ENCODE data around the gene BRME1. TPM values are rescaled to one million over a fixed set of nuclear protein-coding genes. Genes with fewer than 3 reads are reported as not detected.
A peak's percentile ranks its signal among the peaks of the same experiment; 100 is the strongest.

Gene BRME1
- total RNA-seq, 4 donors from 2014 or later: 4.8 to 7.7 (median 5.8) TPM; not detected in 1

GRCh38 chr19:13841962-13842290 is 64.0 kb downstream of the BRME1 start:
- Histone ChIP-seq H3K4me3 (peak overlapping the region; percentile 56 to 96), H3K36me3 (no peaks in the 10 kb centered on the region), H3K27me3 (no peaks in the 10 kb centered on the region), H3K4me1 (peaks cover 4 to 25% of the 10 kb centered on the region in 2 donors), H3K9me3 (no peaks in the 10 kb centered on the region), H3K27ac (peak overlapping the region; percentile 99 to 100)
- no peak for DNase-seq
- no peak for TF ChIP-seq CTCF (IDR thresholded peaks at IDR 0.05)
- no peak for TF ChIP-seq POLR2A (IDR thresholded peaks at IDR 0.05)
- intact Hi-C loops (cut with DNase I; ENCODE audit: low total_unique reads): no loop called here

GRCh38 chr19:13841086-13841961 is 64.6 kb downstream of the BRME1 start:
- Histone ChIP-seq H3K27me3 (no peaks in the 10 kb centered on the region), H3K4me1 (peaks cover 4 to 19% of the 10 kb centered on the region in 2 donors), H3K36me3 (no peaks in the 10 kb centered on the region), H3K27ac (peak overlapping the region; percentile 99 to 100), H3K9me3 (no peaks in the 10 kb centered on the region), H3K4me3 (peak overlapping the region; percentile 56 to 96)
- intact Hi-C loops (cut with DNase I; ENCODE audit: low total_unique reads): no loop called here
- TF ChIP-seq POLR2A (IDR thresholded peaks at IDR 0.05) (peak in 1 of 2 donors; percentile 25), CTCF (IDR thresholded peaks at IDR 0.05) (no peak)
- DNase-seq: peak in 1 of 2 donors; percentile 65

GRCh38 chr19:13840305-13841085 is 65.4 kb downstream of the BRME1 start:
- Histone ChIP-seq H3K36me3 (no peaks in the 10 kb centered on the region), H3K27ac (peak overlapping the region; percentile 99 to 100), H3K4me3 (peak overlapping the region; percentile 56 to 96), H3K4me1 (peaks cover 4 to 25% of the 10 kb centered on the region in 2 donors), H3K27me3 (no peaks in the 10 kb centered on the region), H3K9me3 (no peaks in the 10 kb centered on the region)
- TF ChIP-seq POLR2A (IDR thresholded peaks at IDR 0.05) (no peak), CTCF (IDR thresholded peaks at IDR 0.05) (no peak)
- intact Hi-C loops (cut with DNase I; ENCODE audit: low total_unique reads): no loop called here
- no peak for DNase-seq

GRCh38 chr19:13839938-13840304 is 66.0 kb downstream of the BRME1 start:
- DNase-seq: peak in 1 of 2 donors; percentile 62
- Histone ChIP-seq H3K4me3 (peak overlapping the region; percentile 56 to 96), H3K27me3 (no peaks in the 10 kb centered on the region), H3K27ac (peak overlapping the region; percentile 99 to 100), H3K36me3 (no peaks in the 10 kb centered on the region), H3K4me1 (peaks cover 4 to 29% of the 10 kb centered on the region in 2 donors), H3K9me3 (no peaks in the 10 kb centered on the region)
- intact Hi-C loops (cut with DNase I; ENCODE audit: low total_unique reads): no loop called here
- TF ChIP-seq CTCF (IDR thresholded peaks at IDR 0.05) (no peak), POLR2A (IDR thresholded peaks at IDR 0.05) (no peak)

Data from uterus (tissue), 4 donors.